ENCODE data around the gene ZNF358.
"Not testable (repeated sequence)": the region's sequence is repeated elsewhere in the genome, so short reads cannot be mapped to it uniquely, and the experiment has no call there.

The ZNF358 gene

GRCh38 chr19:7535998-7536695, 20.2 kb downstream of the ZNF358 start:
- TF ChIP-seq, protein P1, sequence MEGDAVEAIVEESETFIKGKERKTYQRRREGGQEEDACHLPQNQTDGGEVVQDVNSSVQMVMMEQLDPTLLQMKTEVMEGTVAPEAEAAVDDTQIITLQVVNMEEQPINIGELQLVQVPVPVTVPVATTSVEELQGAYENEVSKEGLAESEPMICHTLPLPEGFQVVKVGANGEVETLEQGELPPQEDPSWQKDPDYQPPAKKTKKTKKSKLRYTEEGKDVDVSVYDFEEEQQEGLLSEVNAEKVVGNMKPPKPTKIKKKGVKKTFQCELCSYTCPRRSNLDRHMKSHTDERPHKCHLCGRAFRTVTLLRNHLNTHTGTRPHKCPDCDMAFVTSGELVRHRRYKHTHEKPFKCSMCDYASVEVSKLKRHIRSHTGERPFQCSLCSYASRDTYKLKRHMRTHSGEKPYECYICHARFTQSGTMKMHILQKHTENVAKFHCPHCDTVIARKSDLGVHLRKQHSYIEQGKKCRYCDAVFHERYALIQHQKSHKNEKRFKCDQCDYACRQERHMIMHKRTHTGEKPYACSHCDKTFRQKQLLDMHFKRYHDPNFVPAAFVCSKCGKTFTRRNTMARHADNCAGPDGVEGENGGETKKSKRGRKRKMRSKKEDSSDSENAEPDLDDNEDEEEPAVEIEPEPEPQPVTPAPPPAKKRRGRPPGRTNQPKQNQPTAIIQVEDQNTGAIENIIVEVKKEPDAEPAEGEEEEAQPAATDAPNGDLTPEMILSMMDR (IDR thresholded peaks at IDR 0.05; ENCODE audit: insufficient read depth, low read length, missing control alignments): no peak
- ChIA-PET CTCF (interaction anchor here (1.0 to 5.7 kb wide), 5 partner anchors 15 to 182 kb away, joined by 3 to 37 read pairs (median 6); no protein-coding TSS in a partner anchor), POLR2A (interaction anchor here (1.1 to 4.2 kb wide), 2 partner anchors 13 to 138 kb away, joined by 6 to 42 read pairs; partner anchors contain the start of gene MCOLN1)
- no peak for DNase-seq (ENCODE audit: low read depth, low spot score)
- peak overlapping the region; percentile 99 for H3K4me3 ChIP-seq (ENCODE audit: low read depth, low read length)

GRCh38 chr19:7538990-7539389, 23.1 kb downstream of the ZNF358 start:
- POLR2A ChIA-PET; H3K4me3 ChIP-seq (ENCODE audit: low read depth, low read length): not testable (repeated sequence)
- CTCF ChIA-PET: interaction anchor here (1.5 kb wide), 1 partner anchor 142 kb away, joined by 3 read pairs; the partner anchor contains the start of gene TRAPPC5

GRCh38 chr19:7539827-7540425, 24.0 kb downstream of the ZNF358 start:
- DNase-seq (ENCODE audit: low read depth, low spot score): no peak
- TF ChIP-seq, protein P1 (IDR thresholded peaks at IDR 0.05; ENCODE audit: insufficient read depth, low read length, missing control alignments): no peak
- POLR2A ChIA-PET: no interaction called here
- CTCF ChIA-PET: no interaction called here
- no peak overlapping the region for H3K4me3 ChIP-seq (ENCODE audit: low read depth, low read length)

More at GRCh38 chr19:7538990-7539389, 23.1 kb downstream of the ZNF358 start:
- not testable (repeated sequence) for DNase-seq (ENCODE audit: low read depth, low spot score)

DNA sequence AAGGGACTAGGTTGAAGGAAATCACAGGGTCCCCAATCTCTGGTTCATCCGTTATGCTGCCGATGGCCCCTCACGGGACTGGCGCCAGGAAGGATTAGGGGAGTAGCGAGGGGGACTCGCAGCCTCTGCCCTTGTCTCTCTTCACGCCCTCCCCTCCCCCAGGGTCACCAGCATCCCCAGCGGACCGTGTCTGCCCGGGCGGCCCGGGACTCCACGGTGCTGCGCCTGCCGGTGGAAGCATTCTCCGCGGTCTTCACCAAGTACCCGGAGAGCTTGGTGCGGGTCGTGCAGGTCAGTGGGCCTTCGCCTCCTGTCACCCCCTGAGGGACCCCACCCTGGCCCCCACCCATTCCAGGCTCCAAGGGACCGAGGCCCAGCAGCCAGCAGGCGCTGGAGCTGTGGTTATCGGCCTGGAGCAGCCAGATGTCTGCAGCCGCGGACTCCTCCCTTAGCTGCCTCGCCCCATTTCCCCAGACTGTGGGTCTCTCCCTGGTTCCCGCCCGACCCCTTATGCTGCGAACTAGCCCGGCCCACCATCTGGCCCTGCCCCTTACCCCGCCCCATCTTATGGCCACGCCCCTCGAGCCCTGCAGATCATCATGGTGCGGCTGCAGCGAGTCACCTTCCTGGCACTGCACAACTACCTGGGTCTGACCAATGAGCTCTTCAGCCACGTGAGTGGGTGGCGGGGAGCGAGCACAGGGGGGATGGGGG, 25.0 kb downstream of the ZNF358 start:
- DNase-seq (ENCODE audit: low read depth, low spot score): no peak
- TF ChIP-seq, protein P1 (IDR thresholded peaks at IDR 0.05; ENCODE audit: insufficient read depth, low read length, missing control alignments): no peak
- no peak overlapping the region for H3K4me3 ChIP-seq (ENCODE audit: low read depth, low read length)
- ChIA-PET POLR2A (interaction anchor here (0.7 to 1.1 kb wide), 2 partner anchors 12 to 18 kb away, joined by 3 to 4 read pairs; partner anchors contain the start of gene MCOLN1), CTCF (no interaction called here)

GRCh38 chr19:7541475-7541824, 25.5 kb downstream of the ZNF358 start:
- ChIA-PET POLR2A (interaction anchor here (0.7 to 1.1 kb wide), 2 partner anchors 12 to 19 kb away, joined by 3 to 4 read pairs; partner anchors contain the start of gene MCOLN1), CTCF (no interaction called here)
- TF ChIP-seq, protein P1 (IDR thresholded peaks at IDR 0.05; ENCODE audit: insufficient read depth, low read length, missing control alignments): no peak
- no peak overlapping the region for H3K4me3 ChIP-seq (ENCODE audit: low read depth, low read length)
- no peak for DNase-seq (ENCODE audit: low read depth, low spot score)

DNA sequence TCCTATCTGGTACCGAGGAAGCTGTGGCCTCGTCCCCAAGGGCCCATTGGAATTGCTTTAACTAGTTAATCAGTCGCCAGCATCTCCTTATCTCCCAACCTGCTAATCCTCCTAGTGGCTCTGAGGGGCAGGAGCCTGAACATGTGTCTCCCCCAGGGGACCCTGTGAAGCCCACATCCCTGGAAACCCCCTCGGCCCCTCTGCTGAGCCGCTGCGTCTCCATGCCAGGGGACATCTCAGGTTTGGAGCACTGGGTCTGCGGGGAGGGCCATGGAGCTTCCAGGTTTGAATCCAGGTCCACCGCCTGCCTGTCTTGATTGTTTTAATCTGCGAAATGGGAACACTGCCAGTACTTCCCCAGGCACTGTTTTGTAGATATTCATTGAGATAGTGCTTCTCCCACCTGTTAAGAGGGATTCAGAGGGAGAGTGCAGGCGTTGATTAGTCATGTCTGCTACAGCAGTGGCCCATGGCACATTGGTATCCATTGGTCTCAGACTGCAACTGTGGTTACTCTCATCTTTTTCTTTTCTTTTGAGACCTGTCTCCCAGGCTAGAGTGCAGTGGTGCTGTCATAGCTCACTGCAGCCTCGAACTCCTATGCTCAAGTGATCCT, 26.0 kb downstream of the ZNF358 start:
- ChIA-PET POLR2A (interaction anchor here (0.7 kb wide), 1 partner anchor 11 kb away, joined by 3 read pairs; no protein-coding TSS in a partner anchor), CTCF (interaction anchor here (0.8 kb wide), 1 partner anchor 26 kb away, joined by 3 read pairs; no protein-coding TSS in a partner anchor)
- H3K4me3 ChIP-seq (ENCODE audit: low read depth, low read length): no peak overlapping the region
- DNase-seq (ENCODE audit: low read depth, low spot score): no peak
- TF ChIP-seq, protein P1 (IDR thresholded peaks at IDR 0.05; ENCODE audit: insufficient read depth, low read length, missing control alignments): no peak

Measured in AG04449 (cell line).